ENCODE data around the gene SHROOM3. TPM values are rescaled to one million over a fixed set of nuclear protein-coding genes. Genes with fewer than 3 reads are reported as not detected.

The SHROOM3 gene
- total RNA-seq, 2 experiments from 2014 or later: 0.04 TPM; not detected in 1

DNA sequence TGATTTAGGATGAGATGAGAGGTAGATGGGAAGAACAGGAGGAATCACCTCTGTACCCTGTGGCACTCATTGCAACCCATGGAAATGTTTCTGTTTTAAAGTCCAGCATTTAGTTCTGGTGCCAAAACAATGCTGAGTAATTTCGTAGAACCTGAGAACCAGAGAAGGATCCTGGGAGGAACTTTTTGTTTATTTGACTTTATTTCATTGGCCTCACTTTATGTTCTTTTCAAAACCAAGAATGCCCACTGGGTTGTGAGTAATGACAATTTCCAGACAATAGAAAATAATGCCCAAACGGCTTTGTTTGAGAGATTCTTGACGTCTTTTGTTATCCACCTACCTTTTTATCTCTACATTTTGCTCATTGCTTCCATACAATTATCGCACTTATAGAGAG, 111.3 kb downstream of the SHROOM3 start:
- POLR2A ChIA-PET: no interaction called here
- peaks cover 12% of the 10 kb centered on the region for H3K4me1 Mint-ChIP-seq
- H3K36me3 Mint-ChIP-seq (ENCODE audit: low read depth): no peaks in the 10 kb centered on the region
- H3K27ac Mint-ChIP-seq: no peak overlapping the region
- no peak for ATAC-seq
- peaks cover 3% of the 10 kb centered on the region for H3K27me3 Mint-ChIP-seq
- H3K4me3 Mint-ChIP-seq: no peak overlapping the region
- H3K9me3 Mint-ChIP-seq (ENCODE audit: low read depth): peaks cover 1% of the 10 kb centered on the region
- intact Hi-C loops (cut with DNase I, micrococcal nuclease): no loop called here
- CTCF ChIA-PET: interaction anchor here (0.5 kb wide), 1 partner anchor 223 kb away, joined by 3 read pairs; no protein-coding TSS in a partner anchor
- DNase-seq: no peak

DNA sequence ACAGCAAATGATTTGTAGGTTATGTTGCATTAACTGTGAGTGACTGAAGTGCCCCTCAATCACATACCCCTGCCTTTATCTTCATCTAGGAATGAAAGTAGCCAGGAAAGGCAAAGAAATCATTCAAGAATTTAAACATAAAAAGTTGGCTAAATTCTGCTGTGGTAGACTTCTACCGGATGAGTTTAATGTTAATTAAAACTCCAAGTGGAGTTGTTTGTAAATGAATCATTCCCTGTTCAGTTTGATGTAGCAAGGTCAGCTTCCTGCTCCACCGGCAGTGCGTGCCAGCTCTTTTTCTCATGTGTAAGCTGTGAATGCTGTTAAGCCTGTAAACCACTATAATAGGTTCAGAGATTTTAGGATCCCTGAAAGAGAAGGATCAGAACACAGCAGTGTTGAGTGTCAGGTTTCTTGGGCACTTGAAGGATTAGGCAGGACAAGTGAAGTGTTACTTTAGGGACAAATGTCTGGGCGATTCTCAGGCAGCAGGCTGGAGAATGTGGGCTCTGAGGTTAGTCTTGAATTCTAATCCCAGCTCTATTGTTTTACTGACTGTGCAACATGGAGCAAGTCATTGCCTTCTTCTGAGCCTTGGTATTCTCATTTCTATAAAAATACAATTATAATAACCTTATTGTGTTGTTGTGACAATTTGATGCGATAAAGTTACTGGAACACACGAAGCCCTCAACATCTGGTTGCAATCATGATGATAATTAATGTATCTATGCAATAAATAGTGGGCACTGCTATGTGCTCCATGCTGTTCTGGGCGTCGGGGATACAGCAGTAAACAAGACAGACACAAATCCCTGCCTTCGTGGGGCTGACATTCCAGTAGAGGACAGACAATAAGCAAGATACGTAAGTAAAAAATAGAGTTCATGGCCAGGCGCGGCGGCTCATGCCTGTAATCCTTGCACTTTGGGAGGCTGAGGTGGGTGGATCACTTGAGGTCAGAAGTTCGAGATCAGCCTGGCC, 112.0 kb downstream of the SHROOM3 start:
- intact Hi-C loops (cut with DNase I, micrococcal nuclease): no loop called here
- ATAC-seq (no peak), DNase-seq (no peak)
- Mint-ChIP-seq H3K27me3 (peaks cover 3% of the 10 kb centered on the region), H3K9me3 (ENCODE audit: low read depth) (peaks cover 1% of the 10 kb centered on the region), H3K4me1 (peaks cover 12% of the 10 kb centered on the region), H3K27ac (no peak overlapping the region), H3K4me3 (no peak overlapping the region), H3K36me3 (ENCODE audit: low read depth) (no peaks in the 10 kb centered on the region)
- CTCF ChIA-PET: interaction anchor here (0.5 kb wide), 1 partner anchor 224 kb away, joined by 3 read pairs; no protein-coding TSS in a partner anchor
- POLR2A ChIA-PET: no interaction called here

DNA sequence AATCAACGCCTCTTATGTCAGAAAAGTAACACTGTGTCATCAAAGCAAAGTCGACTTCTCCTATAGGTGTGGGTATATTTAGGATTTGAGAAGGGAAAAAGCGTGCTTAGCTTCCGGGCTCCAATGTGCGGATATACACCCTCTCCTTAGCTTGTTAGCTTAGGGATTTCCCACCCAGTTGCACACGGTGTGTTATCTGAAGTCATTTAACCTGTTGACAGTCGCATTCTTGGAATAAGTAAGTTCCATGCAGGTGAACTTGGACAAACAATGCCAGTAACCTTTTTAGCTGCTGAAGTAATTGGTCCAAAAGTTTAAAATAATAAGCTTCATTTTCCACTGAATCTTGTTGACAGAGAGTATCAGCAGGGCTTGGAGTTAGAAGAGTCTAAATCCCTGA, 113.7 kb downstream of the SHROOM3 start:
- Mint-ChIP-seq H3K36me3 (ENCODE audit: low read depth) (no peaks in the 10 kb centered on the region), H3K27me3 (no peaks in the 10 kb centered on the region), H3K27ac (no peak overlapping the region), H3K9me3 (ENCODE audit: low read depth) (no peaks in the 10 kb centered on the region), H3K4me3 (no peak overlapping the region), H3K4me1 (peaks cover 12% of the 10 kb centered on the region)
- intact Hi-C loops (cut with DNase I, micrococcal nuclease): no loop called here
- CTCF ChIA-PET: interaction anchor here (1.2 kb wide), 1 partner anchor 9 kb away, joined by 3 read pairs; no protein-coding TSS in a partner anchor
- DNase-seq (no peak), ATAC-seq (no peak)
- POLR2A ChIA-PET: no interaction called here

DNA sequence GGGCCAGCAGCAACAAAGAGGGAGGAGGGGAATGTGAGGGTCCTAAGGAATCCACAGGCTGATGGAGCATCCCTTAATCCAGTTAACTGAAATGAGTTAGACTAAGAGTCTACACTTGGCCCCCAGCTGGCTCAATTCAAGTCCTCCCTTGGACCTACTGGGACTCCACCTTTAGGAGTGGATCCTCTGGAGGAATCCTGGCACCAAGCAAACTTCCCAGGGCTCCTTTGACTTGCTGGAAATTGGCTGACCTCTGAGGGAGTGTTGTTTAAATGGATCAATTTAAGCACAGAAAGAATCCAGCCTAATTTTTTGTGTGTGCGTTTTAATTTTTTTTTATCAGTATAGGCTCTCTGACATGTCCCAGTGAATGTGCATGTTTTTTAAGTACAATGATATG, 114.7 kb downstream of the SHROOM3 start:
- H3K4me3 Mint-ChIP-seq: no peak overlapping the region
- H3K27me3 Mint-ChIP-seq: no peaks in the 10 kb centered on the region
- CTCF ChIA-PET: no interaction called here
- no peaks in the 10 kb centered on the region for H3K36me3 Mint-ChIP-seq (ENCODE audit: low read depth)
- ATAC-seq: no peak
- H3K27ac Mint-ChIP-seq: no peak overlapping the region
- POLR2A ChIA-PET: no interaction called here
- peaks cover 10% of the 10 kb centered on the region for H3K4me1 Mint-ChIP-seq
- DNase-seq: no peak
- intact Hi-C loops (cut with DNase I, micrococcal nuclease): no loop called here
- H3K9me3 Mint-ChIP-seq (ENCODE audit: low read depth): no peaks in the 10 kb centered on the region

DNA sequence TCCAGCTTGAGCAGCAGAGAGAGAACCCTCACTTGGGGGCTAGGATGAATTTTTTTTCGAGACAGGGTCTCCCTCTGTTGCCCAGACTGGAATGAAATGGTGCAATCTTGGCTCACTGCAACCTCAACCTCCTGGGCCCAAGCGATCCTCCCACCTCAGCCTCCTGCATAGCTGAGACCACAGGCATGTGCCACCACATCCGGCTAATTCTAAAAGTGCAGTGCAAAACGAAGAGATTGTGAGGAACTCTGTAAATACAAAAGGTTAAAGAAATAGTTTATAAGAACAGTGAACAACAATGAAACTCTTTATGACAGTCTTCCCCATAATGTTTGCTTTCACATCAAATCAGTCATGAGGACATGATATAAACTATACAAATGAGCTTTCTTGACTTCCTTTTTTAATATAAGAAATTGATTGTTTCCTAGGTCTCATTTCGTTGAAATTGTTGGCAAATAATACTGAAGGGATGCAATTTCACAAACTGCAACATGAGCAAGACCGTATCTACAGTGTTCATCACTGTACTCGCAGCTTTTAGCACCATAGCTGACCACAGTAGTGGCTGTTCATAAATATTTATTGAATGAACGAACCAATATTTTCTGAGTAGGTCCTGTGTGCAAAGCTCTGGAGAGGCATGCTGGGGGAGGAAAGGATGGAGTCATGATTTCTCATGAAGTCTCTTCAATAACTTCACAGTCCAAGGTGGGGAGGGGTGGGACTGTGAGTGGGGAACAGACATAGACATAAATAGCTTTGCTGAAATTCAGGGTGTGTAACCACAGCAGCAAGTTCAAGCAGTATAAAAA, 116.1 kb downstream of the SHROOM3 start:
- no peak for DNase-seq
- ChIA-PET POLR2A (interaction anchor here (0.7 kb wide), 1 partner anchor 503 kb away, joined by 5 read pairs; no protein-coding TSS in a partner anchor), CTCF (interaction anchor here (0.6 to 1.5 kb wide), 3 partner anchors 28 to 42 kb away, joined by 3 to 4 read pairs (median 3); no protein-coding TSS in a partner anchor)
- peaks cover under 1% of the 10 kb centered on the region for H3K27me3 Mint-ChIP-seq
- intact Hi-C loops (cut with DNase I, micrococcal nuclease): no loop called here
- H3K36me3 Mint-ChIP-seq (ENCODE audit: low read depth): no peaks in the 10 kb centered on the region
- no peak for ATAC-seq
- no peaks in the 10 kb centered on the region for H3K9me3 Mint-ChIP-seq (ENCODE audit: low read depth)
- no peaks in the 10 kb centered on the region for H3K4me1 Mint-ChIP-seq
- H3K4me3 Mint-ChIP-seq: no peak overlapping the region
- no peak overlapping the region for H3K27ac Mint-ChIP-seq

DNA sequence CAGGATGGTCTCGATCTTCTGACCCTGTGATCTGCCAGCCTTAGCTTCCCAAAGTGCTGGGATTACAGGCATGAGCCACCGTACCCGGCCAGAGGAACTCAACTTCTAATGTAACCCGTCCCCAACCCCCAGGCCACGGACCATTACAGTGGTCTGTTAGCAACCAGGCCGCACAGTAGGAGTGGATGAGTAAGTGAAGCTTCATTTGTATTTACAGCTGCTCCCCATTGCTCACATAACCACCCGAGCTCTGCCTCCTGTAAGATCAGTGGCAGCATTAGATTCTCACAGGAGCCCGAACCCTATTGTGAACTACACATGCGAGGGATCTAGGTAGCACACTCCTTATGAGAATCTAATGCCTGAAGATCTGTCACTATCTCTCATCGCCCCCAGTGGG, 119.6 kb downstream of the SHROOM3 start:
- CTCF ChIA-PET: interaction anchor here (0.5 to 0.6 kb wide), 2 partner anchors 10 to 249 kb away, joined by 3 read pairs; no protein-coding TSS in a partner anchor

DNA sequence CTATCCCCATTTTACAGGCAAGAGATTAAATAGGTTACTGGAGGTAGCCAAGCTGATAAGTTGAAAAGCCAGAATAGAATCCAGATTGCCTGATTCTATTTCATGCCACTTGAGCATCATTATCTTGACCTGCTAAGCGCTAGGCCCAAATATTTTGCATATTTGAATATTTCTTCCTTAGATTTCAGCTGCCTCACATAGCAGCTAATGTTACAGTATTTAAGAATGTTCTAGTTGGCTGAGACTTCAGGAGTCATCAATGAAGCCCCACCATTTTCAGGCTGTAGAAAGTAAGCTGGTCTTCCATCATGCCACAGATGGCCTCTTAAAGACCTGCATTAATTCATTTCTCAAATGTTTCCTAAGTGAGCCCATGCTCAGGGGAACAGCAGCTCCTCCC, 121.4 kb downstream of the SHROOM3 start:
- peaks cover 2% of the 10 kb centered on the region for H3K27me3 Mint-ChIP-seq
- ChIA-PET CTCF (no interaction called here), POLR2A (no interaction called here)
- no peaks in the 10 kb centered on the region for H3K4me1 Mint-ChIP-seq
- ATAC-seq: no peak
- DNase-seq: no peak
- no peak overlapping the region for H3K27ac Mint-ChIP-seq
- intact Hi-C loops (cut with DNase I, micrococcal nuclease): no loop called here
- H3K36me3 Mint-ChIP-seq (ENCODE audit: low read depth): no peaks in the 10 kb centered on the region
- no peaks in the 10 kb centered on the region for H3K9me3 Mint-ChIP-seq (ENCODE audit: low read depth)
- no peak overlapping the region for H3K4me3 Mint-ChIP-seq

More for the DNA sequence above, 119.6 kb downstream of the SHROOM3 start:
- Mint-ChIP-seq H3K9me3 (ENCODE audit: low read depth) (no peaks in the 10 kb centered on the region), H3K27ac (no peak overlapping the region), H3K36me3 (ENCODE audit: low read depth) (no peaks in the 10 kb centered on the region), H3K4me3 (no peak overlapping the region), H3K4me1 (no peaks in the 10 kb centered on the region), H3K27me3 (peaks cover 2% of the 10 kb centered on the region)
- intact Hi-C loops (cut with DNase I, micrococcal nuclease): no loop called here
- POLR2A ChIA-PET: no interaction called here
- DNase-seq (no peak), ATAC-seq (no peak)

DNA sequence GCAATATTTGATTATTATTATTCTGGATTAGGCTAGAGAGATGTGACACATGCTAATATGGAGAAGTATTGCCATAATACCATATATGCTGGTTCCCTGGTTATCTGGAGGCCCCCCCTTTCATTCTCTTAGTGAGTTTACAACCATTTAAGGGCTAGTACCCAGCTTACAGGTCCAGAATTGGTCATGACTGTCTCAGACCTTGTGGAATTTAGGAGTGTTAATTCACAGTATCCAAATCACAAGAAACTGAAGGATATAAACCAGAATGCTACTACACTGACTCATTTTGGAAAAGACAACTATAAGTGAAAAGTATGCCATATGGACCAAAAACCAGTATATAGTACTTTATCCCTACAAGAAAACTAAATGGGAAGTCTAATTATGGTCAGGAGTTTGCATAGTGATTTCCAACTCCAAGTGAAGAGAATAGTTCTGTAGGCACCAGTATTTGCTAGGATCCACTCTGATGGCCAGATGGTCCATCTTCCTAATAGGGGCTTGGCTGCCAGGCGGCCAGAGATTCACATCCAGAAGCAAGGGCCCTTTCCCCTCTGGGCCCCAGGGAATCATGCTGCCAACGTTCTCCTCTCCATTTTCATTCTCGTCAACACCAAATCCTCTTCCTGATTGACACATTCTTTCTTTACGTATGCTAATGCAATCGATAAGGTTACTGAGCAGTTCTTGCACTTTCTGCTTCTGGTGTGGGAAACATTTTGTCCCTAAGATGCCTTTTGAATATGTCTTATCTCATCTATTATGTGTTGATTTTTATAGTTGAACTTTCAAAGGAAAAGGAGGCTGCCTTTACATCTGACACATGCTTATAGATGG, 123.6 kb downstream of the SHROOM3 start:
- Mint-ChIP-seq H3K36me3 (ENCODE audit: low read depth) (no peaks in the 10 kb centered on the region), H3K27me3 (peaks cover 2% of the 10 kb centered on the region), H3K27ac (no peak overlapping the region), H3K4me1 (peaks cover 7% of the 10 kb centered on the region), H3K4me3 (no peak overlapping the region), H3K9me3 (ENCODE audit: low read depth) (no peaks in the 10 kb centered on the region)
- ChIA-PET CTCF (interaction anchor here (0.7 kb wide), 1 partner anchor 10 kb away, joined by 3 read pairs; no protein-coding TSS in a partner anchor), POLR2A (no interaction called here)
- intact Hi-C loops (cut with DNase I, micrococcal nuclease): no loop called here
- ATAC-seq (no peak), DNase-seq (no peak)

DNA sequence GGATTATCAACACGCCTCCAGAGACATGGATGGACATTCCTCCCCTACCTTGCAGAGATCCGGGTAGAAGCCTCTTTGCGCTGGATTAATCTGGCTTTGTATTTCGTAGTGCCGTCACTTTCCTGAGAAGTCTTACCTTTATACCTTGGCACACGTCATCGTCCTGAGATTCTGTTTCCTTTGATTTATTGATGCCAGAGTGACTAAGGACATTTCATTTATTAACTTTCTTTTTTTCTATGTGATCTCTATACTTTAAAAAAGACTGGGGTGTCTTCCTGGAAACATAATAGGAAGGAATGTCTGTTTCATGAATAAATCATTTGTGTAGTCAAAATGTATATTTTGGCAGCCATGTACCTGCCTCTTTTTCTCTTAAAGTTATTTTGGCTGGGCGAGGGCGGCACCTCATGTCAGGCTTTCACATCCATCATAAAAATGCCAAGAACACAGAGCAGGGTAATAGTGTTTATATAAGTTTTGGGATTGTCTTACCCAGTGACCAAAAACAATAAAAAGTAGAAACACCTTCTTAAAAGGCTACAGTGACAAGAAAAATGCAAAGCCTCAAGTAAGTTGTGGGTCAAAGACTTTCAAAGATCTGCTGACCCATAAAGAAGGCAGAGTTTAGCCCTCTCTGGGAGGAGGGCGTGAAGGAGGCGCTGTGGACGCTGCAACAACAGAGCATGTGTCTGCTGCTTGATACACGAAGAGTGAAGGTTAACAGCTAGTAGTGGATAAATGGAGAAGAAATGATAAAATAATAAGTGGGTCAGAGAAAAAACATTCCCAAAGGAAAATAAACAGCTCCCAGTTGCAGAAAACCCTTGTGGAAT, 124.4 kb downstream of the SHROOM3 start:
- DNase-seq (no peak), ATAC-seq (no peak)
- ChIA-PET CTCF (no interaction called here), POLR2A (no interaction called here)
- H3K36me3 Mint-ChIP-seq (ENCODE audit: low read depth): no peaks in the 10 kb centered on the region
- no peak overlapping the region for H3K27ac Mint-ChIP-seq
- no peaks in the 10 kb centered on the region for H3K9me3 Mint-ChIP-seq (ENCODE audit: low read depth)
- peaks cover 2% of the 10 kb centered on the region for H3K27me3 Mint-ChIP-seq
- H3K4me3 Mint-ChIP-seq: no peak overlapping the region
- intact Hi-C loops (cut with DNase I, micrococcal nuclease): no loop called here
- H3K4me1 Mint-ChIP-seq: peaks cover 11% of the 10 kb centered on the region

DNA sequence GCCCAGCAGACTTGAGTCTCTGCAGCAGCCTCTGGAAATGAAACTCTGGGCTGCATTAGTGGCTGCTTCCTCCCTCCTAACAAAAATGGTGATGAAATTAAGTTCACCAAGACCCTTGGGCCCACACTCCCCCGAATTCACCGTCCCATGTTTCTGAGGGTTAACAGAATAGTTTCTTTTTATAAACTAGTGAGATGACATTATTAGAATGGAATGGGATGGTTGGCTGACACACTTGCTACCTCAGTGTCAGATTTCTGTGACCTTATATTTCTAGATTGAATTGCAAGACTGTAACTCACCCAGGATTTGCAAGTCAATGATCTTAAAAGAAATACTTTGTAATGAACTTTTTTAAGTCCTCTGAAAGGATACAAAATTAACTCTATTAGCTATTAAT, 127.1 kb downstream of the SHROOM3 start:
- H3K27ac Mint-ChIP-seq: no peak overlapping the region
- no peaks in the 10 kb centered on the region for H3K27me3 Mint-ChIP-seq
- peaks cover 11% of the 10 kb centered on the region for H3K4me1 Mint-ChIP-seq
- ATAC-seq: no peak
- CTCF ChIA-PET: interaction anchor here (0.6 kb wide), 1 partner anchor 101 kb away, joined by 3 read pairs; no protein-coding TSS in a partner anchor
- H3K4me3 Mint-ChIP-seq: no peak overlapping the region
- no peaks in the 10 kb centered on the region for H3K9me3 Mint-ChIP-seq (ENCODE audit: low read depth)
- POLR2A ChIA-PET: no interaction called here
- no peak for DNase-seq
- no peaks in the 10 kb centered on the region for H3K36me3 Mint-ChIP-seq (ENCODE audit: low read depth)
- intact Hi-C loops (cut with DNase I, micrococcal nuclease): no loop called here
